ENCODE results near the gene CSGALNACT2.

DNA sequence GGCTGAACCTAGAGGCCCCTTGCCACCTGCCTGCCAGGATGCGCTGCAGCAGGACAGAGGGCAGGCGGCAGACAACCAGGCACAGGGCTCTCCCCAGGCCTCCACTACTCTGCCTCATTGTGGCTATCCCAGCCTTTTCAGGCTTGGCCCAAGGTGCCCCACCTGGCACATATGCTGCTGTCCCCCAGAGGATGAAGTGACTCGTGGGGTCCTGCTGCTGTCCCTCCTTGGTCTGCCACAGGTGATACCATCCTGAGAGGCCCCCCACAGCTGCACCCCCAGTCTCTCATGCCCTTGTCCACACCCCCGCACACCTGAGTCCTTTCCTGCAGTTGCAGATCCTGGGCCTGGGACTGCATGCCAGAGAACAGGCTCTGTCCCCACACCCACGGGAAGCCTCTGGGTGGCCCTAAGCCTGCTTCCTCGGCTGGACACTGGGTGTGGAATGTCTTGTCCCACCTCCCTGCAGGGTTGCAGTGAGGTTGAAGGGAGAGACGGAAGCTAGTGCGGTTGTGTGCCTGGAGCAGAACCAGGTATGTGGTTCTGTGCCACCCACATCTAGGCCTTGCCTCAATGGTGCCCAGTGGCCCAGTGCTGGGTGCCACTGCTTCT lies 73.3 kb downstream of the CSGALNACT2 start:
- TF ChIP-seq, protein P1, sequence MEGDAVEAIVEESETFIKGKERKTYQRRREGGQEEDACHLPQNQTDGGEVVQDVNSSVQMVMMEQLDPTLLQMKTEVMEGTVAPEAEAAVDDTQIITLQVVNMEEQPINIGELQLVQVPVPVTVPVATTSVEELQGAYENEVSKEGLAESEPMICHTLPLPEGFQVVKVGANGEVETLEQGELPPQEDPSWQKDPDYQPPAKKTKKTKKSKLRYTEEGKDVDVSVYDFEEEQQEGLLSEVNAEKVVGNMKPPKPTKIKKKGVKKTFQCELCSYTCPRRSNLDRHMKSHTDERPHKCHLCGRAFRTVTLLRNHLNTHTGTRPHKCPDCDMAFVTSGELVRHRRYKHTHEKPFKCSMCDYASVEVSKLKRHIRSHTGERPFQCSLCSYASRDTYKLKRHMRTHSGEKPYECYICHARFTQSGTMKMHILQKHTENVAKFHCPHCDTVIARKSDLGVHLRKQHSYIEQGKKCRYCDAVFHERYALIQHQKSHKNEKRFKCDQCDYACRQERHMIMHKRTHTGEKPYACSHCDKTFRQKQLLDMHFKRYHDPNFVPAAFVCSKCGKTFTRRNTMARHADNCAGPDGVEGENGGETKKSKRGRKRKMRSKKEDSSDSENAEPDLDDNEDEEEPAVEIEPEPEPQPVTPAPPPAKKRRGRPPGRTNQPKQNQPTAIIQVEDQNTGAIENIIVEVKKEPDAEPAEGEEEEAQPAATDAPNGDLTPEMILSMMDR (IDR thresholded peaks at IDR 0.05): no peak
- TF ChIP-seq EZH2 (IDR thresholded peaks at IDR 0.05; ENCODE audit: borderline replicate concordance, insufficient read depth, low read depth, low read length, poor library complexity, severe bottlenecking): no peak

All from B cell (primary cell).